Muscle layer of duodenum (tissue), 2 donors: Measurements from ENCODE around the gene KRTAP10-3.

Experiments used
- H3K27ac ChIP-seq: one replicate; pipeline ENCODE4 v1.7.0; 2013; ENCODE audit warnings: mild to moderate bottlenecking, low read length
- H3K27me3 ChIP-seq: one replicate; pipeline ENCODE4 v1.7.0; 2013; ENCODE audit warnings: low read depth, mild to moderate bottlenecking, control low read depth, low read length
- H3K36me3 ChIP-seq, 2 donors: one replicate each; pipeline ENCODE4 v1.7.0; 2013; ENCODE audit warnings: low read length in 2 of 2, control low read depth in 1 of 2, mild to moderate bottlenecking in 1 of 2; ENCODE audit not compliant: insufficient read depth in 2 of 2, control insufficient read depth in 1 of 2
- H3K4me1 ChIP-seq, 2 donors: one replicate each; pipeline ENCODE4 v1.7.0; 2013; ENCODE audit warnings: low read length in 2 of 2, mild to moderate bottlenecking in 2 of 2, control low read depth in 1 of 2, moderate library complexity in 1 of 2; ENCODE audit not compliant: insufficient read depth in 2 of 2, control insufficient read depth in 1 of 2
- H3K4me3 ChIP-seq, 2 donors: one replicate each; pipeline ENCODE4 v1.7.0; 2013; ENCODE audit warnings: low read length in 2 of 2, low read depth in 1 of 2, mild to moderate bottlenecking in 1 of 2
- H3K9me3 ChIP-seq, 2 donors: one replicate each; pipeline ENCODE4 v1.7.0; 2013; ENCODE audit warnings: low read length in 2 of 2, control low read depth in 1 of 2, mild to moderate bottlenecking in 1 of 2; ENCODE audit not compliant: control insufficient read depth in 1 of 2
- donor health status: healthy.

The KRTAP10-3 gene

GRCh38 chr21:44516342-44516741 lies 42.3 kb downstream of the KRTAP10-3 start:
- H3K36me3 ChIP-seq, result no peaks in the 10 kb centered on the region
- no peak overlapping the region for H3K27ac ChIP-seq
- H3K27me3 ChIP-seq, result no peaks in the 10 kb centered on the region
- H3K4me1 ChIP-seq, result no peaks in the 10 kb centered on the region
- H3K4me3 ChIP-seq, result no peak overlapping the region
- no peaks in the 10 kb centered on the region for H3K9me3 ChIP-seq

GRCh38 chr21:44515359-44516165 lies 43.0 kb downstream of the KRTAP10-3 start:
- H3K36me3 ChIP-seq, result no peaks in the 10 kb centered on the region
- H3K27ac ChIP-seq, result no peak overlapping the region
- H3K4me1 ChIP-seq, result peaks cover 0 to 3% of the 10 kb centered on the region in 2 donors
- no peaks in the 10 kb centered on the region for H3K9me3 ChIP-seq
- no peak overlapping the region for H3K4me3 ChIP-seq
- H3K27me3 ChIP-seq, result no peaks in the 10 kb centered on the region

- Histone ChIP-seq H3K27ac (no peak overlapping the region), H3K4me3 (no peak overlapping the region), H3K9me3 (no peaks in the 10 kb centered on the region), H3K27me3 (no peaks in the 10 kb centered on the region), H3K36me3 (no peaks in the 10 kb centered on the region), H3K4me1 (peaks cover 0 to 7% of the 10 kb centered on the region in 2 donors)
Measured at GRCh38 chr21:44514746-44515358, 43.7 kb downstream of the KRTAP10-3 start.

- H3K4me3 ChIP-seq, result no peak overlapping the region
- no peaks in the 10 kb centered on the region for H3K36me3 ChIP-seq
- peaks cover 0 to 7% of the 10 kb centered on the region in 2 donors for H3K4me1 ChIP-seq
- H3K9me3 ChIP-seq, result no peaks in the 10 kb centered on the region
- no peaks in the 10 kb centered on the region for H3K27me3 ChIP-seq
- no peak overlapping the region for H3K27ac ChIP-seq
Measured at GRCh38 chr21:44514218-44514520, 44.4 kb downstream of the KRTAP10-3 start.

- no peak overlapping the region for H3K4me3 ChIP-seq
- H3K4me1 ChIP-seq, result peaks cover 0 to 7% of the 10 kb centered on the region in 2 donors
- no peaks in the 10 kb centered on the region for H3K9me3 ChIP-seq
- H3K27ac ChIP-seq, result no peak overlapping the region
- H3K36me3 ChIP-seq, result no peaks in the 10 kb centered on the region
- no peaks in the 10 kb centered on the region for H3K27me3 ChIP-seq
Measured at GRCh38 chr21:44513389-44514217, 45.0 kb downstream of the KRTAP10-3 start.

- H3K27me3 ChIP-seq, result no peaks in the 10 kb centered on the region
- peaks cover 0 to 7% of the 10 kb centered on the region in 2 donors for H3K4me1 ChIP-seq
- H3K36me3 ChIP-seq, result no peaks in the 10 kb centered on the region
- no peak overlapping the region for H3K4me3 ChIP-seq
- no peak overlapping the region for H3K27ac ChIP-seq
- no peaks in the 10 kb centered on the region for H3K9me3 ChIP-seq
Measured at GRCh38 chr21:44512496-44513388, 45.9 kb downstream of the KRTAP10-3 start.

GRCh38 chr21:44511938-44512275 lies 46.7 kb downstream of the KRTAP10-3 start:
- Histone ChIP-seq H3K27me3 (no peaks in the 10 kb centered on the region), H3K27ac (no peak overlapping the region), H3K4me3 (no peak overlapping the region), H3K9me3 (no peaks in the 10 kb centered on the region), H3K4me1 (peaks cover 0 to 7% of the 10 kb centered on the region in 2 donors), H3K36me3 (no peaks in the 10 kb centered on the region)

GRCh38 chr21:44511219-44511937 lies 47.2 kb downstream of the KRTAP10-3 start:
- Histone ChIP-seq H3K4me3 (no peak overlapping the region), H3K9me3 (no peaks in the 10 kb centered on the region), H3K4me1 (peaks cover 0 to 7% of the 10 kb centered on the region in 2 donors), H3K27ac (no peak overlapping the region), H3K36me3 (no peaks in the 10 kb centered on the region), H3K27me3 (no peaks in the 10 kb centered on the region)

- H3K36me3 ChIP-seq, result no peaks in the 10 kb centered on the region
- no peaks in the 10 kb centered on the region for H3K9me3 ChIP-seq
- H3K4me1 ChIP-seq, result peaks cover 0 to 7% of the 10 kb centered on the region in 2 donors
- no peaks in the 10 kb centered on the region for H3K27me3 ChIP-seq
- H3K4me3 ChIP-seq, result peak overlapping the region in 1 of 2 donors; percentile 34
- no peak overlapping the region for H3K27ac ChIP-seq
Measured at GRCh38 chr21:44510508-44511218, 47.9 kb downstream of the KRTAP10-3 start.

- no peaks in the 10 kb centered on the region for H3K9me3 ChIP-seq
- H3K4me3 ChIP-seq, result no peak overlapping the region
- no peak overlapping the region for H3K27ac ChIP-seq
- H3K36me3 ChIP-seq, result no peaks in the 10 kb centered on the region
- H3K27me3 ChIP-seq, result no peaks in the 10 kb centered on the region
- peaks cover 0 to 7% of the 10 kb centered on the region in 2 donors for H3K4me1 ChIP-seq
Measured at GRCh38 chr21:44510109-44510507, 48.5 kb downstream of the KRTAP10-3 start.
